Uterus (tissue), 2 donors: ENCODE measurements around the gene ATAD3B.

Source experiments
- CTCF ChIP-seq, 4 experiments: fragments of 200-600 bp in 2 of 4; fragments of 450-650 bp in 2 of 4; sonication (generic) in 2 of 4; IDR thresholded peaks; one replicate each; pipeline ENCODE4 v1.5.1; 2016 to 2019; ENCODE audit warnings: antibody characterized with exemption in 4 of 4, mild to moderate bottlenecking in 2 of 4, moderate library complexity in 1 of 4
- POLR2A ChIP-seq, 2 donors: fragments of 450-650 bp; IDR thresholded peaks; one replicate each; pipeline ENCODE4 v1.6.1; 2016; ENCODE audit warnings: antibody characterized with exemption in 2 of 2, mild to moderate bottlenecking in 1 of 2, moderate library complexity in 1 of 2

- TF ChIP-seq CTCF (IDR thresholded peaks at IDR 0.05) (no peak), POLR2A (IDR thresholded peaks at IDR 0.05) (no peak)
These were observed 19.2 kb downstream of the ATAD3B start for GRCh38 chr1:1490633-1491230.
